Caki2 (cell line): ENCODE data around the gene WDFY2. TPM values are rescaled to one million over a fixed set of nuclear protein-coding genes. Genes with fewer than 3 reads are reported as not detected.

Source experiments
- DNase-seq: peaks from one replicate; pipeline ENCODE4 v3.0.0-alpha.2; 2015; ENCODE audit warnings: low read depth
- in situ Hi-C: cut with HindIII; loops from 2 replicates; pipeline ENCODE4 v1.10.0; 2016; ENCODE audit warnings: low sequenced_read_pairs, low pct_unique_long_range_greater_than_20kb, mixed read lengths
- total RNA-seq: library from RNA; depleted of rRNA; stranded (reverse); fragments of >200 nt; shearing (Covaris generic); gene quantifications from 2 replicates; pipeline ENCODE4 v1.2.3, GENCODE V29; 2014; ENCODE audit warnings: low replicate concordance

Gene WDFY2
- total RNA-seq, 1 experiment from 2014 or later = 1.2 TPM

- no peak for DNase-seq
- in situ Hi-C loops = no loop called here
Measured at GRCh38 chr13:51717786-51718398, 133.6 kb downstream of the WDFY2 start.

- DNase-seq = no peak
- in situ Hi-C loops = no loop called here
Measured at GRCh38 chr13:51719394-51719793, 135.1 kb downstream of the WDFY2 start.

GRCh38 chr13:51721496-51721895 lies 137.2 kb downstream of the WDFY2 start:
- in situ Hi-C loops = no loop called here
- DNase-seq = no peak

GRCh38 chr13:51723529-51723928 lies 139.3 kb downstream of the WDFY2 start:
- in situ Hi-C loops = no loop called here
- no peak for DNase-seq

- in situ Hi-C loops = no loop called here
- DNase-seq = no peak
Measured at GRCh38 chr13:51724721-51725120, 140.5 kb downstream of the WDFY2 start.

GRCh38 chr13:51726446-51727193 lies 142.4 kb downstream of the WDFY2 start:
- no peak for DNase-seq
- in situ Hi-C loops = no loop called here

- in situ Hi-C loops = no loop called here
Measured at GRCh38 chr13:51727634-51728274, 143.5 kb downstream of the WDFY2 start.

GRCh38 chr13:51728275-51728673 lies 144.0 kb downstream of the WDFY2 start:
- in situ Hi-C loops = no loop called here
- no peak for DNase-seq

More at GRCh38 chr13:51727634-51728274, 143.5 kb downstream of the WDFY2 start:
- DNase-seq = no peak

- in situ Hi-C loops = no loop called here
- DNase-seq = no peak
Measured at GRCh38 chr13:51728972-51729371, 144.7 kb downstream of the WDFY2 start.

GRCh38 chr13:51729866-51730553 lies 145.7 kb downstream of the WDFY2 start:
- no peak for DNase-seq
- in situ Hi-C loops = no loop called here

GRCh38 chr13:51730927-51731326 lies 146.7 kb downstream of the WDFY2 start:
- DNase-seq = no peak
- in situ Hi-C loops = no loop called here

GRCh38 chr13:51731759-51732158 lies 147.5 kb downstream of the WDFY2 start:
- in situ Hi-C loops = no loop called here

GRCh38 chr13:51733374-51734298 lies 149.4 kb downstream of the WDFY2 start:
- DNase-seq = no peak
- in situ Hi-C loops = no loop called here

More at GRCh38 chr13:51731759-51732158, 147.5 kb downstream of the WDFY2 start:
- no peak for DNase-seq

- in situ Hi-C loops = no loop called here
Measured at GRCh38 chr13:51734786-51735185, 150.5 kb downstream of the WDFY2 start.

GRCh38 chr13:51737609-51738008 lies 153.3 kb downstream of the WDFY2 start:
- DNase-seq = no peak
- in situ Hi-C loops = no loop called here

More at GRCh38 chr13:51734786-51735185, 150.5 kb downstream of the WDFY2 start:
- DNase-seq = no peak

GRCh38 chr13:51738226-51738905 lies 154.1 kb downstream of the WDFY2 start:
- in situ Hi-C loops = no loop called here
- DNase-seq = no peak

- in situ Hi-C loops = no loop called here
- no peak for DNase-seq
Measured at GRCh38 chr13:51739027-51739764, 154.9 kb downstream of the WDFY2 start.
